B cell (primary cell): Measurements from ENCODE around the gene CHTF18. TPM values are rescaled to one million over a fixed set of nuclear protein-coding genes. Genes with fewer than 3 reads are reported as not detected.

Experiments used
- ATAC-seq: fragments of 200-7000 bp; cut with Tn5 transposase; one replicate; pipeline ENCODE4 v1.10.0; 2021; ENCODE audit warnings: low read depth, mild to moderate bottlenecking, moderate number of reproducible peaks, moderate library complexity
- CTCF ChIA-PET: fragments of 350-600 bp; sonication (Branson Sonifier 250); formaldehyde crosslinking; loops from one replicate; lab custom pipeline; 2021; ENCODE audit warnings: antibody characterized with exemption, inconsistent platforms; lab: Charles Lee
- POLR2A ChIA-PET: fragments of 350-600 bp; sonication (Branson Sonifier 250); formaldehyde crosslinking; loops from one replicate; lab custom pipeline; 2021; ENCODE audit warnings: antibody characterized with exemption; lab: Charles Lee
- DNase-seq: peaks from one replicate; pipeline ENCODE4 v3.0.0; 2013
- H2AFZ ChIP-seq: 2 replicates; pipeline ENCODE4 v1.6.1; 2012; ENCODE audit warnings: mild to moderate bottlenecking, low read depth, low read length; ENCODE audit not compliant: insufficient read depth, poor library complexity, severe bottlenecking
- H3K27ac ChIP-seq, 2 donors: 1 replicate in 1 of 2; 2 replicates in 1 of 2; pipeline ENCODE4 v1.5.1; 2012 to 2013; ENCODE audit warnings: low read length in 2 of 2, mild to moderate bottlenecking in 2 of 2, moderate library complexity in 1 of 2
- H3K27me3 ChIP-seq, 4 experiments: fragments of 200-600 bp in 1 of 4; sonication (generic) in 1 of 4; replicated peaks in 1 of 4; 1 replicate in 2 of 4; 2 replicates in 2 of 4; pipeline versions ENCODE4 v1.6.1 to v1.7.0; 2013 to 2016; ENCODE audit warnings: low read length in 3 of 4, mild to moderate bottlenecking in 2 of 4, mixed read lengths in 1 of 4, moderate library complexity in 1 of 4; ENCODE audit not compliant: insufficient read depth in 4 of 4, control insufficient read depth in 3 of 4; ENCODE audit errors: control extremely low read depth in 1 of 4
- H3K36me3 ChIP-seq, 2 experiments: replicated peaks in 1 of 2; 1 replicate in 1 of 2; 2 replicates in 1 of 2; pipeline versions ENCODE4 v1.6.1 to v1.7.1; 2013; ENCODE audit warnings: low read length in 1 of 2; ENCODE audit not compliant: insufficient read depth in 2 of 2, control insufficient read depth in 1 of 2; ENCODE audit errors: control extremely low read depth in 1 of 2, extremely low read depth in 1 of 2
- H3K4me1 ChIP-seq, 2 donors: fragments of 200-600 bp in 1 of 2; sonication (generic) in 1 of 2; 1 replicate in 1 of 2; 2 replicates in 1 of 2; pipeline versions ENCODE4 v1.5.1 to v1.6.1; 2013 to 2017; ENCODE audit warnings: low read length in 2 of 2; ENCODE audit not compliant: control insufficient read depth in 2 of 2, insufficient read depth in 2 of 2
- H3K4me2 ChIP-seq: replicated peaks from 2 replicates; pipeline ENCODE3; 2012; ENCODE audit warnings: mild to moderate bottlenecking, low read depth, low read length; ENCODE audit not compliant: poor library complexity, severe bottlenecking
- H3K4me3 ChIP-seq, 5 experiments: fragments of 200-600 bp in 1 of 5; sonication (generic) in 1 of 5; 1 replicate in 3 of 5; 2 replicates in 2 of 5; pipeline versions ENCODE4 v1.5.1 to v1.7.0; 2011 to 2016; ENCODE audit warnings: low read length in 4 of 5, mild to moderate bottlenecking in 4 of 5, low read depth in 2 of 5, control low read depth in 1 of 5, moderate library complexity in 1 of 5; ENCODE audit not compliant: insufficient read depth in 1 of 5; ENCODE audit errors: control extremely low read depth in 1 of 5, extremely low read depth in 1 of 5
- H3K79me2 ChIP-seq: fragments of 200-600 bp; sonication (generic); one replicate; pipeline ENCODE4 v1.6.0; 2016; ENCODE audit warnings: low read length; ENCODE audit not compliant: control insufficient read depth, insufficient read depth
- H3K9ac ChIP-seq: fragments of 200-600 bp; sonication (generic); 2 replicates; pipeline ENCODE4 v1.6.1; 2017; ENCODE audit warnings: mild to moderate bottlenecking, low read length, moderate library complexity
- H3K9me3 ChIP-seq, 3 donors: one replicate each; pipeline versions ENCODE4 v1.6.1 to v1.7.1; 2013; ENCODE audit warnings: low read length in 2 of 3; ENCODE audit not compliant: control insufficient read depth in 2 of 3, insufficient read depth in 1 of 3; ENCODE audit errors: control extremely low read depth in 1 of 3
- H4K20me1 ChIP-seq: 2 replicates; pipeline ENCODE4 v1.6.0; 2012; ENCODE audit warnings: mild to moderate bottlenecking, low read length; ENCODE audit not compliant: insufficient read depth, control insufficient read depth, poor library complexity, severe bottlenecking
- H3K27ac Mint-ChIP-seq: one replicate; pipeline ENCODE4 v1.8.0; 2021; ENCODE audit warnings: mixed read lengths
- H3K27me3 Mint-ChIP-seq: one replicate; pipeline ENCODE4 v1.8.0; 2021; ENCODE audit warnings: mixed read lengths
- H3K4me1 Mint-ChIP-seq: one replicate; pipeline ENCODE4 v1.8.0; 2021; ENCODE audit warnings: mixed read lengths
- H3K4me3 Mint-ChIP-seq: one replicate; pipeline ENCODE4 v1.8.0; 2021; ENCODE audit warnings: mixed read lengths
- H3K9me3 Mint-ChIP-seq: one replicate; pipeline ENCODE4 v1.8.0; 2022; ENCODE audit warnings: mixed read lengths; ENCODE audit not compliant: insufficient read depth
- EZH2 ChIP-seq: IDR thresholded peaks from 2 replicates; pipeline ENCODE4 v1.6.1; 2012; ENCODE audit warnings: borderline replicate concordance, low read depth, mild to moderate bottlenecking, moderate library complexity, low read length; ENCODE audit not compliant: insufficient read depth, poor library complexity, severe bottlenecking
- whole genome bisulfite sequencing: methylation state at CpG from one replicate; pipeline ENCODE4 v1.1.5; 2013; ENCODE audit warnings: missing lambda C conversion rate; ENCODE audit not compliant: insufficient coverage; 5-methylcytosine and 5-hydroxymethylcytosine counted together
- intact Hi-C: fragments of 100-400 bp; cut with micrococcal nuclease; formaldehyde crosslinking; loops from one replicate; pipeline ENCODE4 v1.10.0; 2022
- polyA plus RNA-seq: library from polyadenylated mRNA; depleted of rRNA; stranded (reverse); fragments of >200 nt; gene quantifications from 2 replicates; pipeline ENCODE4 v1.2.3, GENCODE V29; 2012
- total RNA-seq, 2 donors: library from RNA; stranded (reverse); fragments of 120-200 nt in 1 of 2; gene quantifications; 1 replicate in 1 of 2; 2 replicates in 1 of 2; pipeline versions ENCODE4 v1.2.3 to v1.2.4, GENCODE V29; 2013 to 2022
- TF ChIP-seq, protein P1 (sequence below): fragments of 200-600 bp; IDR thresholded peaks from one replicate; pipeline ENCODE4 v1.8.0; 2022; ENCODE audit warnings: antibody characterized with exemption, mild to moderate bottlenecking

CHTF18 gene
- total and polyA plus RNA-seq, 2 donors (not counting 1 experiment from before 2014, with no cell fraction given): 72.3 to 76.1 TPM

GRCh38 chr16:761625-762513 lies 26.6 kb upstream of the CHTF18 start:
- POLR2A ChIA-PET: no interaction called here
- Mint-ChIP-seq H3K27me3 (peaks cover 9% of the 10 kb centered on the region), H3K4me3 (no peak overlapping the region), H3K27ac (no peak overlapping the region), H3K4me1 (no peaks in the 10 kb centered on the region), H3K9me3 (no peaks in the 10 kb centered on the region)
- Histone ChIP-seq H3K4me1 (no peaks in the 10 kb centered on the region), H4K20me1 (no peaks in the 10 kb centered on the region), H3K36me3 (no peaks in the 10 kb centered on the region), H3K4me2 (no peak overlapping the region), H3K27ac (no peak overlapping the region), H3K9ac (no peak overlapping the region), H3K79me2 (no peaks in the 10 kb centered on the region), H3K4me3 (no peak overlapping the region), H3K9me3 (peaks cover 0 to under 1% (median 0%) of the 10 kb centered on the region in 3 donors), H2AFZ (no peak overlapping the region), H3K27me3 (peaks cover 0 to 2% (median 0%) of the 10 kb centered on the region in 4 experiments)
- DNase-seq (no peak), ATAC-seq (no peak)
- 81% methylated on average over 20 of the region's 22 CpGs for WGBS
- CTCF ChIA-PET: no interaction called here
- TF ChIP-seq, protein P1, sequence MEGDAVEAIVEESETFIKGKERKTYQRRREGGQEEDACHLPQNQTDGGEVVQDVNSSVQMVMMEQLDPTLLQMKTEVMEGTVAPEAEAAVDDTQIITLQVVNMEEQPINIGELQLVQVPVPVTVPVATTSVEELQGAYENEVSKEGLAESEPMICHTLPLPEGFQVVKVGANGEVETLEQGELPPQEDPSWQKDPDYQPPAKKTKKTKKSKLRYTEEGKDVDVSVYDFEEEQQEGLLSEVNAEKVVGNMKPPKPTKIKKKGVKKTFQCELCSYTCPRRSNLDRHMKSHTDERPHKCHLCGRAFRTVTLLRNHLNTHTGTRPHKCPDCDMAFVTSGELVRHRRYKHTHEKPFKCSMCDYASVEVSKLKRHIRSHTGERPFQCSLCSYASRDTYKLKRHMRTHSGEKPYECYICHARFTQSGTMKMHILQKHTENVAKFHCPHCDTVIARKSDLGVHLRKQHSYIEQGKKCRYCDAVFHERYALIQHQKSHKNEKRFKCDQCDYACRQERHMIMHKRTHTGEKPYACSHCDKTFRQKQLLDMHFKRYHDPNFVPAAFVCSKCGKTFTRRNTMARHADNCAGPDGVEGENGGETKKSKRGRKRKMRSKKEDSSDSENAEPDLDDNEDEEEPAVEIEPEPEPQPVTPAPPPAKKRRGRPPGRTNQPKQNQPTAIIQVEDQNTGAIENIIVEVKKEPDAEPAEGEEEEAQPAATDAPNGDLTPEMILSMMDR: no peak
- no peak for TF ChIP-seq EZH2
- intact Hi-C loops: no loop called here

GRCh38 chr16:762595-763268 lies 25.7 kb upstream of the CHTF18 start:
- no peak overlapping the region for H3K27ac Mint-ChIP-seq
- Histone ChIP-seq H3K4me3 (no peak overlapping the region), H3K4me2 (no peak overlapping the region), H3K9me3 (no peaks in the 10 kb centered on the region), H3K27me3 (no peaks in the 10 kb centered on the region), H3K4me1 (no peaks in the 10 kb centered on the region), H2AFZ (no peak overlapping the region), H3K36me3 (no peaks in the 10 kb centered on the region), H4K20me1 (no peaks in the 10 kb centered on the region), H3K9ac (no peak overlapping the region), H3K27ac (no peak overlapping the region), H3K79me2 (no peaks in the 10 kb centered on the region)
- no peak overlapping the region for H3K4me3 Mint-ChIP-seq
- no peaks in the 10 kb centered on the region for H3K9me3 Mint-ChIP-seq
- no peaks in the 10 kb centered on the region for H3K4me1 Mint-ChIP-seq
- TF ChIP-seq EZH2: no peak
- TF ChIP-seq, protein P1: no peak
- ChIA-PET CTCF (no interaction called here), POLR2A (no interaction called here)
- intact Hi-C loops: no loop called here
- no peak for DNase-seq
- 91% methylated on average over 13 of the region's 17 CpGs for WGBS
- no peak for ATAC-seq
- H3K27me3 Mint-ChIP-seq: peaks cover 5% of the 10 kb centered on the region
